GM10248 (cell line): Measurements from ENCODE around the gene ABCB8.

Source experiments
- CTCF ChIA-PET: fragments of 300-600 bp; sonication (Branson Sonifier 250); formaldehyde crosslinking; extraction: SDS; loops from one replicate; lab custom pipeline; 2021; ENCODE audit warnings: antibody characterized with exemption; lab: Yijun Ruan, JAX
- POLR2A ChIA-PET: fragments of 350-650 bp; sonication (Branson Sonifier 250); formaldehyde crosslinking; extraction: SDS; loops from one replicate; lab custom pipeline; 2020; ENCODE audit warnings: antibody characterized with exemption; lab: Yijun Ruan, JAX
- DNase-seq: peaks from one replicate; pipeline ENCODE4 v3.0.0; 2012; ENCODE audit errors: extremely low spot score
- TF ChIP-seq, protein P1 (sequence below): IDR thresholded peaks from 2 replicates; pipeline ENCODE4 v1.5.1; 2012; ENCODE audit warnings: mild to moderate bottlenecking, low read depth; ENCODE audit errors: extremely low read depth, missing control alignments, control extremely low read depth

ABCB8 gene

DNA sequence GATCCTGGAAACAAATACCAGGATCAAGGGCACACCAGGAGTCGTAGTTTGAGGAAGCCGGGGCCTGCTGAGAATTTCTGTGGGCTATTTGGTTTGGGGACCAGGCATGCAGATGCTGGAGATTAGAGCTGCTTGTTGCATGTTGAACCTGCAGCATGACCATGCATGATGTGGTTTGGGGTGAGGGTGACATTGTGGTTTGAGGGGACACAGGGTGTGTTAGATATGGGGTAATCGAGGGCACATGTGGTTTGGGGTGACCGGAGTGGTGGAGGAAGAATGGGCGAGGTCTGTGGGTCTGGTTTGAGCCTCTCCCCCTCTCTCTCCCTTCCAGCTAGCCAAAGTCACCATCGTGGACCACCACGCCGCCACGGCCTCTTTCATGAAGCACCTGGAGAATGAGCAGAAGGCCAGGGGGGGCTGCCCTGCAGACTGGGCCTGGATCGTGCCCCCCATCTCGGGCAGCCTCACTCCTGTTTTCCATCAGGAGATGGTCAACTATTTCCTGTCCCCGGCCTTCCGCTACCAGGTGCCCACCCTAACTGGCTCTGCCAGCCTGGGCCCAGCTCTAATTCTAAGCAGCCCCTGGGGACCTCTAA lies 27.3 kb upstream of the ABCB8 start:
- no peak for DNase-seq
- TF ChIP-seq, protein P1, sequence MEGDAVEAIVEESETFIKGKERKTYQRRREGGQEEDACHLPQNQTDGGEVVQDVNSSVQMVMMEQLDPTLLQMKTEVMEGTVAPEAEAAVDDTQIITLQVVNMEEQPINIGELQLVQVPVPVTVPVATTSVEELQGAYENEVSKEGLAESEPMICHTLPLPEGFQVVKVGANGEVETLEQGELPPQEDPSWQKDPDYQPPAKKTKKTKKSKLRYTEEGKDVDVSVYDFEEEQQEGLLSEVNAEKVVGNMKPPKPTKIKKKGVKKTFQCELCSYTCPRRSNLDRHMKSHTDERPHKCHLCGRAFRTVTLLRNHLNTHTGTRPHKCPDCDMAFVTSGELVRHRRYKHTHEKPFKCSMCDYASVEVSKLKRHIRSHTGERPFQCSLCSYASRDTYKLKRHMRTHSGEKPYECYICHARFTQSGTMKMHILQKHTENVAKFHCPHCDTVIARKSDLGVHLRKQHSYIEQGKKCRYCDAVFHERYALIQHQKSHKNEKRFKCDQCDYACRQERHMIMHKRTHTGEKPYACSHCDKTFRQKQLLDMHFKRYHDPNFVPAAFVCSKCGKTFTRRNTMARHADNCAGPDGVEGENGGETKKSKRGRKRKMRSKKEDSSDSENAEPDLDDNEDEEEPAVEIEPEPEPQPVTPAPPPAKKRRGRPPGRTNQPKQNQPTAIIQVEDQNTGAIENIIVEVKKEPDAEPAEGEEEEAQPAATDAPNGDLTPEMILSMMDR = no peak
- ChIA-PET CTCF (interaction anchor here (0.8 kb wide), 1 partner anchor 17 kb away, joined by 3 read pairs; no protein-coding TSS in a partner anchor), POLR2A (no interaction called here)

DNA sequence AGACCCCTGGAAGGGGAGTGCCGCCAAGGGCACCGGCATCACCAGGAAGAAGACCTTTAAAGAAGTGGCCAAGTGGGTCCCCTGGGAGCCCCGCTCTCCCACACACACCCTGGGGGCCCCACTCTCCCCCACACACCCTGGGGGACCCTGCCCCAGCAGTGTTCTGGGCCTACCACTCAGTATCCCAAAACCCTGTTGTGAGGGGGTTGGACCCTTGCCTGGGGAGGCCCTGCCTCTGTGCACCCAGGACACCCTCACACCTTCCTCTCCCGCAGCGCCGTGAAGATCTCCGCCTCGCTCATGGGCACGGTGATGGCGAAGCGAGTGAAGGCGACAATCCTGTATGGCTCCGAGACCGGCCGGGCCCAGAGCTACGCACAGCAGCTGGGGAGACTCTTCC lies 26.7 kb upstream of the ABCB8 start:
- TF ChIP-seq, protein P1 = no peak
- ChIA-PET CTCF (no interaction called here), POLR2A (no interaction called here)
- no peak for DNase-seq

DNA sequence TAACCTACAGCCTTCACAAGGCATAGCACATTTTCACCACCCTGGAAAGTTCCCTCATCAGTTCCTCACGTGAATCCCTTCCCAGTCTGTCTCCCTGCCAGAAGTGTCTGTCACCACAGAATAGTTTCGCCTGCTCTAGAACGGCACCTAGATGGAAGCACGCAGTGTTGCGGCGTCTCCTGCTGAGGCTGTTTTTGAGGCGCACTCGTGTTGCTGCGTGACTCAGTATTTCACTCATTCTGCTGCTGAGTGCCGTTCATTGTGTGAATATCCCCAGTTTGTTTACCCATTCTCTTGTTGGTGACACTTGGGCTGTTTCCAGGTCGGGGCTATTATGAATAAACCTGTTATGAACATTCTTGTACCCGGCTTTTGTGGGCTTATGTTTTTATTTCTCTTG lies 24.7 kb upstream of the ABCB8 start:
- POLR2A ChIA-PET = no interaction called here
- TF ChIP-seq, protein P1 = no peak
- CTCF ChIA-PET = interaction anchor here (1.2 kb wide), 1 partner anchor 41 kb away, joined by 4 read pairs; no protein-coding TSS in a partner anchor
- no peak for DNase-seq

DNA sequence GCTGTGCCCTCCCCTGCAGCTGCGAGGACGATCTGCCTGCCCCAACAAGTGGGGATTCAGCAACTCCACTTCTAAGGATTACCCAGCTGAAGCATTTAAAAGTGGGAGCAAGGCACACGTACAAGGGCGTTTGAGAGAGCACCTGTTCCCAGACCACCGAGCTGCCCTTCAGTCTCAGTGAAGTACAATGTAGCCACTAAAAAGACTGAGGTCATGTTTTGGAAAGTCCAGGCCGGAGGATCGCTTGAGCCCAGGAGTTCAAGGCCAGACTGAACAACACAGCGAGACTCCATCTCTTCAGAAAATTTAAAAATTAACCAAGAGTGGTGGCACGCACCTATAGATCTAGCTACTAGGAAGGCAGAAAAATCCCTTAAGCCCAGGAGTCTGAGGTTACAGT lies 22.7 kb upstream of the ABCB8 start:
- TF ChIP-seq, protein P1 = no peak
- CTCF ChIA-PET = interaction anchor here (1.5 to 8.4 kb wide), 2 partner anchors 14 to 20 kb away, joined by 6 to 84 read pairs; no protein-coding TSS in a partner anchor
- POLR2A ChIA-PET = no interaction called here
- DNase-seq = no peak

DNA sequence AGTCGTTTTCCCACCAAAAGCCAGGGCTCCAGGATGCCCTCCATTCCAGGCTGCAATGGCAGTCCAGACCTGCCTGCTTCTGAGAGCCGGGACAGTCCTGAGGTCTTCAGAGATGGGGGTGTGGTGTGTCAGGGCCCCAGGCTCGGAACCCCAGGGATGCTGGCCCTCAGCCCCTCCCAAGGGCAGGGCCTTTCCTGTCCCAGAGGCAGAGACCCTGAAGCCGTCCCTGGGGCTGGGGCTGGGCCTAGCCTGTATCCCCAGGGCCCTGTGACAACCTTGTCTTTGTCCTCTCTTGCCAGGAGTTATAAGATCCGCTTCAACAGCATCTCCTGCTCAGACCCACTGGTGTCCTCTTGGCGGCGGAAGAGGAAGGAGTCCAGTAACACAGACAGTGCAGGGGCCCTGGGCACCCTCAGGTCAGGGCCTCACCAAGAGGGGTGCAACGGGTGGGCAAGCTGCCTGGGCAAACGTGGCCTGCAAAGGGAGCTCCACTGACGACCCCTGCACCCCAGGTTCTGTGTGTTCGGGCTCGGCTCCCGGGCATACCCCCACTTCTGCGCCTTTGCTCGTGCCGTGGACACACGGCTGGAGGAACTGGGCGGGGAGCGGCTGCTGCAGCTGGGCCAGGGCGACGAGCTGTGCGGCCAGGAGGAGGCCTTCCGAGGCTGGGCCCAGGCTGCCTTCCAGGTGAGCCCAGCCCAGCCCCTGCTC lies 21.5 kb upstream of the ABCB8 start:
- CTCF ChIA-PET = interaction anchor here (1.4 to 8.4 kb wide), 6 partner anchors 12 to 44 kb away, joined by 3 to 84 read pairs (median 20); no protein-coding TSS in a partner anchor
- TF ChIP-seq, protein P1 = no peak
- POLR2A ChIA-PET = no interaction called here
- no peak for DNase-seq

DNA sequence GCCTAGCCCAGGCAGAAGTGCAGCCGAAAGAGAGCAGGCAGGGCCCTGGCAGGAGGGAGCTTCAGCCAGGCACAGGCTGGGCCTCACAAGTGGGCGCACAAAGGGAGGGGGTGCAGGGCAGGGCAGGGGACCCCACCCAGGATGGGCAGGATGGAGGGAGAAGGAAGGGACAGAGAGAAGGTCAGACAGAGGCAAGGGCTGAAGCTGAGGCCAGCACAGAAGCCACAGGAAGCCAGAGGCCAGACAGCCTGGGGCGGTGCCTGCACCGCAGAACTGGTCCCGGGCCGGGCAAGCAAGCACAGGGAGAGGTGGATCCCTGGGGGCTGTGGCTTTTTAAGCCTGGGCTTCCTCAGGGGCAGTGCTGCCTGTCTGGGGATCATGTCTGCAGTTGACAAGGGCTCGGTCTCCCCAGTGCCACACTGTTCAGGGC lies 20.8 kb upstream of the ABCB8 start:
- ChIA-PET CTCF (interaction anchor here (1.0 to 8.4 kb wide), 11 partner anchors 12 to 126 kb away, joined by 3 to 84 read pairs (median 9); partner anchors contain the start of genes ABCB8 and NOS3), POLR2A (no interaction called here)
- TF ChIP-seq, protein P1 = no peak
- no peak for DNase-seq
